PC-9 (cell line): Measurements from ENCODE around the gene NFE2L3.

Experiments
- EZH2 ChIP-seq: fragments of 200-600 bp; sonication (generic); IDR thresholded peaks from 2 replicates; pipeline ENCODE4 v1.8.0; 2017; ENCODE audit warnings: antibody characterized with exemption, low read depth
- TF ChIP-seq, protein P1 (sequence below): fragments of 200-600 bp; sonication (generic); conservative IDR thresholded peaks from 2 replicates; pipeline ENCODE4 v1.6.1; 2017; ENCODE audit warnings: mixed run types, antibody characterized with exemption, mild to moderate bottlenecking, moderate library complexity

DNA sequence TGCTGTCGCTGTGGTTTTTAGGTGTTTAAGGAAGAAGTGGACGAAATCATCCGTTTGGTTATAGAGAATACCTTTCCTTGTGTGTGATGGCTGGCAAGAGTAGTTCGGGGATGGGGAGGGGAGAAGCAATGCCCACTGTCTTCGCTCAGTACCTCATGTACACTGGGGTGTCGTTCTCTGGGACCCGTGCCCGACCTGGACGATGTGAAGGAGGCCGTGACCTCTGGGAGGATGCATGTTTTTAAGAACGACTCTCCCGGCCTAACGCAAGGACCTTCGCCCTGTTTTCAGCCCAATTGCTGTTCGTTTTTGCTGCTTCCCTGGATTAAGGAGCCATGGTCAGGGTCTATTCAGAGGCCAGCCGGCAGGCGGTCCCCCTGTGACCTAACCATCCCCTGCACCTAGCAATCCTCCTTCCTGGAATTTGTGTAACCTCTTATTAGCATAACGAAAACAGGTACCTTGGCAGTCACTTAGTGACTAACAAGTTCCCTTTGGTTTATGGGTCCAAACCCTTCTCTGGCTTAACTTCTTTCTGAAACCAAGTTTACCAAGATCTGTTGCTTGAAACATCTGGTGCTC, 1.3 kb downstream of the NFE2L3 start:
- TF ChIP-seq, protein P1, sequence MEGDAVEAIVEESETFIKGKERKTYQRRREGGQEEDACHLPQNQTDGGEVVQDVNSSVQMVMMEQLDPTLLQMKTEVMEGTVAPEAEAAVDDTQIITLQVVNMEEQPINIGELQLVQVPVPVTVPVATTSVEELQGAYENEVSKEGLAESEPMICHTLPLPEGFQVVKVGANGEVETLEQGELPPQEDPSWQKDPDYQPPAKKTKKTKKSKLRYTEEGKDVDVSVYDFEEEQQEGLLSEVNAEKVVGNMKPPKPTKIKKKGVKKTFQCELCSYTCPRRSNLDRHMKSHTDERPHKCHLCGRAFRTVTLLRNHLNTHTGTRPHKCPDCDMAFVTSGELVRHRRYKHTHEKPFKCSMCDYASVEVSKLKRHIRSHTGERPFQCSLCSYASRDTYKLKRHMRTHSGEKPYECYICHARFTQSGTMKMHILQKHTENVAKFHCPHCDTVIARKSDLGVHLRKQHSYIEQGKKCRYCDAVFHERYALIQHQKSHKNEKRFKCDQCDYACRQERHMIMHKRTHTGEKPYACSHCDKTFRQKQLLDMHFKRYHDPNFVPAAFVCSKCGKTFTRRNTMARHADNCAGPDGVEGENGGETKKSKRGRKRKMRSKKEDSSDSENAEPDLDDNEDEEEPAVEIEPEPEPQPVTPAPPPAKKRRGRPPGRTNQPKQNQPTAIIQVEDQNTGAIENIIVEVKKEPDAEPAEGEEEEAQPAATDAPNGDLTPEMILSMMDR = peak; percentile 35; the same call in 1 of the 2 replicates
- TF ChIP-seq EZH2 = no peak
